ELF-1 (cell line): ENCODE measurements around the gene MMP7.

Experiments
- DNase-seq: peaks from one replicate; pipeline ENCODE4 v3.0.0-alpha.2; 2016; ENCODE audit warnings: low read depth, low spot score

Gene MMP7

GRCh38 chr11:102530558-102530957 lies at the start of gene MMP7:
Gene MMP7, minus strand, starts transcription at chr11:102530747. Its CDS starts 47 bp downstream, at chr11:102530700.
- no peak for DNase-seq

GRCh38 chr11:102577723-102578122 lies 47.2 kb upstream of the MMP7 start:
- DNase-seq: no peak

- DNase-seq: no peak
These were observed 46.6 kb upstream of the MMP7 start for GRCh38 chr11:102577182-102577581.

GRCh38 chr11:102576350-102576749 lies 45.8 kb upstream of the MMP7 start:
- DNase-seq: no peak

- no peak for DNase-seq
These were observed 44.5 kb upstream of the MMP7 start for GRCh38 chr11:102575012-102575411.

GRCh38 chr11:102573851-102574250 lies 43.3 kb upstream of the MMP7 start:
- no peak for DNase-seq

- DNase-seq: no peak
These were observed 42.1 kb upstream of the MMP7 start for GRCh38 chr11:102572554-102573220.

GRCh38 chr11:102568851-102569250 lies 38.3 kb upstream of the MMP7 start:
- DNase-seq: no peak

GRCh38 chr11:102566112-102566511 lies 35.6 kb upstream of the MMP7 start:
- no peak for DNase-seq

GRCh38 chr11:102564110-102564509 lies 33.6 kb upstream of the MMP7 start:
- DNase-seq: no peak

- DNase-seq: no peak
These were observed 31.1 kb upstream of the MMP7 start for GRCh38 chr11:102561636-102562035.

GRCh38 chr11:102560555-102561011 lies 30.0 kb upstream of the MMP7 start:
- DNase-seq: no peak

GRCh38 chr11:102559839-102560238 lies 29.3 kb upstream of the MMP7 start:
- DNase-seq: no peak

GRCh38 chr11:102555091-102555490 lies 24.5 kb upstream of the MMP7 start:
- no peak for DNase-seq

GRCh38 chr11:102553835-102554282 lies 23.3 kb upstream of the MMP7 start:
- no peak for DNase-seq

GRCh38 chr11:102552447-102553194 lies 22.1 kb upstream of the MMP7 start:
- peak; percentile 10 for DNase-seq

- DNase-seq: peak; percentile 10
These were observed 21.5 kb upstream of the MMP7 start for GRCh38 chr11:102552020-102552419.

GRCh38 chr11:102551169-102551781 lies 20.7 kb upstream of the MMP7 start:
- no peak for DNase-seq

- no peak for DNase-seq
These were observed 16.4 kb upstream of the MMP7 start for GRCh38 chr11:102546923-102547471.

GRCh38 chr11:102546427-102546826 lies 15.9 kb upstream of the MMP7 start:
- no peak for DNase-seq

GRCh38 chr11:102545701-102546100 lies 15.2 kb upstream of the MMP7 start:
- no peak for DNase-seq

- DNase-seq: no peak
These were observed 14.0 kb upstream of the MMP7 start for GRCh38 chr11:102544594-102544993.
